OCI-LY1 (cell line): ENCODE data around the gene AK5.

Experiments
- H2AFZ ChIP-seq: fragments of 200-600 bp; sonication (generic), shearing (Covaris generic); 2 replicates; pipeline ENCODE4 v1.6.0; 2014; ENCODE audit warnings: antibody characterized with exemption, mild to moderate bottlenecking, low read length
- H3F3A ChIP-seq: fragments of 200-600 bp; sonication (generic), shearing (Covaris generic); 2 replicates; pipeline ENCODE4 v1.6.0; 2014; ENCODE audit warnings: mild to moderate bottlenecking, antibody characterized with exemption, low read length, moderate library complexity; ENCODE audit not compliant: insufficient read depth
- H3K27ac ChIP-seq: fragments of 200-600 bp; sonication (generic); 2 replicates; pipeline ENCODE4 v1.5.1; 2014; ENCODE audit warnings: low read length, mixed run types, mild to moderate bottlenecking, low read depth; ENCODE audit not compliant: poor library complexity, severe bottlenecking
- H3K27me3 ChIP-seq: fragments of 200-600 bp; sonication (generic); 2 replicates; pipeline ENCODE4 v1.6.0; 2014; ENCODE audit warnings: antibody characterized with exemption, mild to moderate bottlenecking, low read length, moderate library complexity; ENCODE audit not compliant: insufficient read depth
- H3K36me3 ChIP-seq: fragments of 200-600 bp; sonication (generic); 2 replicates; pipeline ENCODE4 v1.6.1; 2014; ENCODE audit warnings: mild to moderate bottlenecking, antibody characterized with exemption, low read length, moderate library complexity, mixed read lengths; ENCODE audit not compliant: insufficient read depth
- H3K4me1 ChIP-seq: fragments of 200-600 bp; sonication (generic); 2 replicates; pipeline ENCODE4 v1.5.1; 2014; ENCODE audit warnings: mild to moderate bottlenecking, low read length, moderate library complexity; ENCODE audit not compliant: insufficient read depth, severe bottlenecking
- H3K4me2 ChIP-seq: fragments of 200-600 bp; sonication (generic), shearing (Covaris generic); 2 replicates; pipeline ENCODE4 v1.6.1; 2014; ENCODE audit warnings: low read length
- H3K4me3 ChIP-seq: fragments of 200-600 bp; sonication (generic); 2 replicates; pipeline ENCODE4 v1.5.1; 2014; ENCODE audit warnings: low read length, low read depth, mild to moderate bottlenecking, mixed read lengths; ENCODE audit not compliant: poor library complexity, severe bottlenecking
- H3K79me2 ChIP-seq: fragments of 200-600 bp; shearing (Covaris generic); 2 replicates; pipeline ENCODE4 v1.6.1; 2016; ENCODE audit warnings: mixed run types, low read length, mixed read lengths; ENCODE audit not compliant: insufficient read depth
- H3K9ac ChIP-seq: fragments of 200-600 bp; sonication (generic), shearing (Covaris generic); 2 replicates; pipeline ENCODE4 v1.6.1; 2014; ENCODE audit warnings: mild to moderate bottlenecking, low read length, mixed read lengths
- H3K9me2 ChIP-seq: fragments of 200-600 bp; sonication (generic), shearing (Covaris generic); 2 replicates; pipeline ENCODE4 v1.6.1; 2014; ENCODE audit warnings: low read depth, mild to moderate bottlenecking, low read length, mixed read lengths
- H3K9me3 ChIP-seq: fragments of 200-600 bp; shearing (Covaris generic); 2 replicates; pipeline ENCODE4 v1.6.1; 2014; ENCODE audit warnings: low read length, mixed read lengths
- H4K20me1 ChIP-seq: fragments of 200-600 bp; sonication (generic), shearing (Covaris generic); 2 replicates; pipeline ENCODE4 v1.6.0; 2016; ENCODE audit warnings: mild to moderate bottlenecking, low read length; ENCODE audit not compliant: insufficient read depth
- CTCF ChIP-seq: fragments of 200-600 bp; sonication (generic), shearing (Covaris generic); IDR thresholded peaks from 2 replicates; pipeline ENCODE4 v1.5.1; 2017; ENCODE audit warnings: mild to moderate bottlenecking, antibody characterized with exemption, low read length, moderate library complexity, mixed read lengths
- EZH2 ChIP-seq: fragments of 200-600 bp; sonication (generic), shearing (Covaris generic); IDR thresholded peaks from 2 replicates; pipeline ENCODE4 v1.8.0; 2017; ENCODE audit warnings: borderline replicate concordance, mixed run types, mild to moderate bottlenecking, antibody characterized with exemption, low read length, moderate library complexity, mixed read lengths

AK5 gene

GRCh38 chr1:77540501-77541161 is 258.8 kb downstream of the AK5 start:
- Histone ChIP-seq H3K9ac (no peak overlapping the region), H3K4me2 (no peak overlapping the region), H3K36me3 (no peaks in the 10 kb centered on the region), H3K27ac (peak overlapping the region; percentile 70), H3K9me3 (no peaks in the 10 kb centered on the region), H3K4me3 (no peak overlapping the region), H3F3A (no peaks in the 10 kb centered on the region), H3K79me2 (no peaks in the 10 kb centered on the region), H4K20me1 (no peaks in the 10 kb centered on the region), H3K27me3 (no peaks in the 10 kb centered on the region), H3K9me2 (no peaks in the 10 kb centered on the region), H2AFZ (no peak overlapping the region), H3K4me1 (peaks cover 33% of the 10 kb centered on the region)
- TF ChIP-seq EZH2 (no peak), CTCF (no peak)

GRCh38 chr1:77541162-77541545 is 259.3 kb downstream of the AK5 start:
- Histone ChIP-seq H3K9me3 (no peaks in the 10 kb centered on the region), H4K20me1 (no peaks in the 10 kb centered on the region), H3F3A (no peaks in the 10 kb centered on the region), H3K4me2 (peak overlapping the region; percentile 46; the same call in 1 of the 2 replicates), H3K27ac (peak overlapping the region; percentile 70), H3K4me3 (no peak overlapping the region), H3K27me3 (no peaks in the 10 kb centered on the region), H2AFZ (no peak overlapping the region), H3K9me2 (no peaks in the 10 kb centered on the region), H3K79me2 (no peaks in the 10 kb centered on the region), H3K9ac (no peak overlapping the region; the same call in 1 of the 2 replicates), H3K36me3 (no peaks in the 10 kb centered on the region), H3K4me1 (peaks cover 33% of the 10 kb centered on the region)
- TF ChIP-seq EZH2 (no peak), CTCF (no peak)

GRCh38 chr1:77542813-77543420 is 261.1 kb downstream of the AK5 start:
- Histone ChIP-seq H3K36me3 (no peaks in the 10 kb centered on the region), H4K20me1 (no peaks in the 10 kb centered on the region), H3K4me3 (no peak overlapping the region), H2AFZ (no peak overlapping the region), H3K9me3 (no peaks in the 10 kb centered on the region), H3K27ac (no peak overlapping the region), H3K9ac (no peak overlapping the region), H3F3A (no peaks in the 10 kb centered on the region), H3K79me2 (no peaks in the 10 kb centered on the region), H3K27me3 (no peaks in the 10 kb centered on the region), H3K9me2 (no peaks in the 10 kb centered on the region), H3K4me2 (no peak overlapping the region), H3K4me1 (peaks cover 33% of the 10 kb centered on the region)
- TF ChIP-seq CTCF (no peak), EZH2 (no peak)
